Glutamatergic neuron (in vitro differentiated cells): ENCODE data around the gene CYTH1. TPM values are rescaled to one million over a fixed set of nuclear protein-coding genes. Genes with fewer than 3 reads are reported as not detected.

Experiments used
- DNase-seq: peaks from one replicate; pipeline ENCODE4 v3.0.0; 2022
- H3K27ac Mint-ChIP-seq: one replicate; pipeline ENCODE4 v1.8.0; 2020; ENCODE audit warnings: mild to moderate bottlenecking, mixed read lengths, inconsistent platforms; ENCODE audit not compliant: unreplicated experiment
- H3K27me3 Mint-ChIP-seq: one replicate; pipeline ENCODE4 v1.8.0; 2020; ENCODE audit warnings: mild to moderate bottlenecking, moderate library complexity, mixed read lengths, inconsistent platforms; ENCODE audit not compliant: unreplicated experiment
- H3K36me3 Mint-ChIP-seq: one replicate; pipeline ENCODE4 v1.8.0; 2020; ENCODE audit warnings: mild to moderate bottlenecking, mixed read lengths, inconsistent platforms; ENCODE audit not compliant: unreplicated experiment
- H3K4me1 Mint-ChIP-seq: one replicate; pipeline ENCODE4 v1.8.0; 2020; ENCODE audit warnings: mild to moderate bottlenecking, low read depth, mixed read lengths, inconsistent platforms; ENCODE audit not compliant: unreplicated experiment
- H3K4me3 Mint-ChIP-seq: one replicate; pipeline ENCODE4 v1.8.0; 2020; ENCODE audit warnings: mild to moderate bottlenecking, mixed read lengths, inconsistent platforms; ENCODE audit not compliant: unreplicated experiment
- H3K9me3 Mint-ChIP-seq: one replicate; pipeline ENCODE4 v1.8.0; 2020; ENCODE audit warnings: mild to moderate bottlenecking, moderate library complexity, mixed read lengths, inconsistent platforms; ENCODE audit not compliant: unreplicated experiment
- total RNA-seq: library from RNA; stranded (reverse); fragmentation: NEBNext Ultra II Directional; extraction: Animal tissue kit (Norgen Biotek cat#: 25700); gene quantifications from one replicate; pipeline ENCODE4 v1.2.1, GENCODE V29; 2021; ENCODE audit not compliant: unreplicated experiment
- TF ChIP-seq, protein P1 (sequence below): fragments of 200-600 bp; sonication (generic); IDR thresholded peaks from one replicate; pipeline ENCODE4 v1.5.0; 2021; ENCODE audit not compliant: partially characterized antibody, unreplicated experiment

Gene CYTH1
- total RNA-seq, 1 donor from 2014 or later = 57.2 TPM

DNA sequence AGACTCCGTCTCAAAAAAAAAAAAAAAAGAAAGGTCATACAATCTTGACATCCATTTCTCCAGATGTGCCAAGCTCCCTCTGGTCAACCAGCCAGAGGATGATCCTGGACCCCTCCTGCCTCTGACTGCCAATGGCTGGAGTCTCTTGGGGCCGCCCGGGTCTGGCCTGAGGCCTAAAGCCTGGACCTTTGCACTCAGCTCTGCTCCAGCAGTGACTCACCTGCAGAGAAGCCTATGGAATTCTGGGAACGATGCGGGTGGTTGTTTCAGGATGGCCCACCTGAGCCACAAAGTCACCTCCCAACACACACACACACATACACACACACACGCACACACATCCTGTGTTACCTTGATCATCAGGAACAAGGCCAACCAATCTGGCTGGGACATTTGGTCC lies 140.8 kb downstream of the CYTH1 start:
- DNase-seq = no peak
- H3K4me3 Mint-ChIP-seq = no peak overlapping the region
- TF ChIP-seq, protein P1, sequence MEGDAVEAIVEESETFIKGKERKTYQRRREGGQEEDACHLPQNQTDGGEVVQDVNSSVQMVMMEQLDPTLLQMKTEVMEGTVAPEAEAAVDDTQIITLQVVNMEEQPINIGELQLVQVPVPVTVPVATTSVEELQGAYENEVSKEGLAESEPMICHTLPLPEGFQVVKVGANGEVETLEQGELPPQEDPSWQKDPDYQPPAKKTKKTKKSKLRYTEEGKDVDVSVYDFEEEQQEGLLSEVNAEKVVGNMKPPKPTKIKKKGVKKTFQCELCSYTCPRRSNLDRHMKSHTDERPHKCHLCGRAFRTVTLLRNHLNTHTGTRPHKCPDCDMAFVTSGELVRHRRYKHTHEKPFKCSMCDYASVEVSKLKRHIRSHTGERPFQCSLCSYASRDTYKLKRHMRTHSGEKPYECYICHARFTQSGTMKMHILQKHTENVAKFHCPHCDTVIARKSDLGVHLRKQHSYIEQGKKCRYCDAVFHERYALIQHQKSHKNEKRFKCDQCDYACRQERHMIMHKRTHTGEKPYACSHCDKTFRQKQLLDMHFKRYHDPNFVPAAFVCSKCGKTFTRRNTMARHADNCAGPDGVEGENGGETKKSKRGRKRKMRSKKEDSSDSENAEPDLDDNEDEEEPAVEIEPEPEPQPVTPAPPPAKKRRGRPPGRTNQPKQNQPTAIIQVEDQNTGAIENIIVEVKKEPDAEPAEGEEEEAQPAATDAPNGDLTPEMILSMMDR = no peak
- H3K4me1 Mint-ChIP-seq = no peaks in the 10 kb centered on the region
- peaks cover 4% of the 10 kb centered on the region for H3K27me3 Mint-ChIP-seq
- H3K36me3 Mint-ChIP-seq = no peaks in the 10 kb centered on the region
- peaks cover 2% of the 10 kb centered on the region for H3K9me3 Mint-ChIP-seq
- H3K27ac Mint-ChIP-seq = no peak overlapping the region

DNA sequence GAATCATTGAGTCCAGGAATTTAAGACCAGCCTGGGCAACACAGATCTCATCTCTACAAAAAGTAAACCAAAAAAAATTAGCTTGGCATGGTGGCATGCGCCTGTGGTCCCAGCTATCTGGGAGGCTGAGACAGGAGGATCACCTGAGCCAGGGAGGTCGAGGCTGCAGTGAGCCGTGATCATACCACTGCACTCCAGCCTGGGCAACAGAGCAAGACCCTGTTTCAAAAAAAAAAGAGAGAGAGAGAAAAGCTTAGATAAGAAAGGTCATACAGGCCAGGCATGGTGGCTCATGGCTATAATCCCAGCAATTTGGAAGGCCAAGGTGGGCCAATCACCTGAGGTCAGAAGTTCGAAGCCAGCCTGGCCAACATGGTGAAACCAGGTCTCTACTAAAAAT lies 141.4 kb downstream of the CYTH1 start:
- peaks cover 2% of the 10 kb centered on the region for H3K27me3 Mint-ChIP-seq
- H3K36me3 Mint-ChIP-seq = no peaks in the 10 kb centered on the region
- H3K4me3 Mint-ChIP-seq = no peak overlapping the region
- no peak overlapping the region for H3K27ac Mint-ChIP-seq
- TF ChIP-seq, protein P1 = no peak
- no peaks in the 10 kb centered on the region for H3K4me1 Mint-ChIP-seq
- no peak for DNase-seq
- H3K9me3 Mint-ChIP-seq = peaks cover 2% of the 10 kb centered on the region

DNA sequence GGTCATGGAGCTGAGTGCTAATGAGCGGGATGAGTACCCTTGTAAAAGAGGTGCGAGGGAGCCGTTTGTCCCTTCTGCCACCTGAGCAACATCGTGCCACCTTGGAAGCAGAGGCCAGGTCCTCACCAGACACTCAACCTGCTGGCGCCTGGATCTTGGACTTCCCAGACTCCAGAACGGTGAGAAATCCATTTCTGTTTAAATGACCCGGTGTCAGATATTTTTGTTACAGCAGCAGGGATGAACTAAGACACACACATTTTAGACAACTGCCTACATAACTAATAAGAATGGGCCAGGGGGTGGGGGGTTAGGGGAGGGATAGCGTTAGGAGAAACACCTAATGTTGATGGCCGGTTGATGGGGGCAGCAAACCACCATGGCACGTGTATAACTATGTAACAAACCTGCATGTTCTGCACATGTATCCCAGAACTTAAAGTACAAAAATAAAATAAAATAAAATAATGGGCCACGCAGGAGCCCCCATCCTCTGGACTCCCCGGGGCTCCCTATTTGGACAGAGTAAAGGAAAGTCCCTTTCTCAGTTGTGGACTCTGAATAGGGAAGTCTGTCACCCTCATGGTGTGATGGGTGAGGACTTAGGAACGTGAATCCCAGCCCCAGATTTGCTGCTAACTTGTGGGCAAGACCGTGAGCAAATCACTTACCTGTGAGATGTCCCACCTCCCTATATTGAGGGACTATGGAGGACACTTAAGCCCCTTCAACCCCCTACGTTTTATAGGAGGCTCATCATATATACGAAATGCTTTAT lies 144.2 kb downstream of the CYTH1 start:
- Mint-ChIP-seq H3K27me3 (no peaks in the 10 kb centered on the region), H3K9me3 (no peaks in the 10 kb centered on the region), H3K4me1 (no peaks in the 10 kb centered on the region), H3K27ac (no peak overlapping the region), H3K4me3 (no peak overlapping the region), H3K36me3 (no peaks in the 10 kb centered on the region)
- TF ChIP-seq, protein P1 = no peak
- no peak for DNase-seq

DNA sequence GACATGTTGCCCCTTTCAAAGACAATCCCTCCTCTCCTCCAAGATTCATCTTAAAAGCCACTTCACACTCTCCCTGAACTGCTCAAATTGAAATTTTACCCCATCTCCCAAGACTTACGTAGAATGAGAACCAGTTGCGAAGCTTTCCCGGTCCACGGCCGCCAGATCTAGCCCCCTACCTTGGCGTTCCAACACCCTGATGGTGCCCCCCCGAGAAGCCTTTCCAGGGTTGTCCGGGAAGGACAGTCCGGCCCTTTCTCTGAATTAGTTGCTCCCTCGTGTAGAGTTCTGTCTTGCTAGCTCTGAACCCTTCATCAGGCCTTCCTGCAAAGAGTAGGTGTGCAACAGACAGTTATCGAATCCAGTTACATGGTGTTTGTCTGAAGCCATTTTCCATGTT lies 144.9 kb downstream of the CYTH1 start:
- Mint-ChIP-seq H3K4me1 (no peaks in the 10 kb centered on the region), H3K36me3 (no peaks in the 10 kb centered on the region), H3K27me3 (no peaks in the 10 kb centered on the region), H3K4me3 (no peak overlapping the region), H3K27ac (no peak overlapping the region), H3K9me3 (no peaks in the 10 kb centered on the region)
- TF ChIP-seq, protein P1 = no peak
- DNase-seq = no peak

DNA sequence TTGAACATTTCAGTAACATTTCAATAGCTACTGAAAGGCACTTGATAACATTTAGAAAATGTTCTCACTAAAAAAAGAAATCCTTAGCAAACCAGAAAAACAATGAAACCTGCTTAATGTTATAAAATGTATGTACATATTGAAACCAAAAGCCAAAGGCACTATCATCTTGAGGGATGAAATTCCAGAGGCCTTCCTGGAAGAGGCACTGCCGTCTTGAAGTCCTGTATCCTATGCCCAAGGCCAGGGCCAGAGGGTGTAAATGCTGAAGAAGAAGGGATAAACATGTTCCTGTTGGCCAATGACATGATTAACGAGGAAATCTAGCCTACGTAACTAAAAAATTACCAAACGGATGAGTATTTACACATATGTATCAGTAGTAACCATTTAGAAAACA lies 147.9 kb downstream of the CYTH1 start:
- Mint-ChIP-seq H3K4me1 (peaks cover 6% of the 10 kb centered on the region), H3K36me3 (no peaks in the 10 kb centered on the region), H3K27ac (no peak overlapping the region), H3K4me3 (no peak overlapping the region), H3K27me3 (peaks cover 2% of the 10 kb centered on the region), H3K9me3 (peaks cover 2% of the 10 kb centered on the region)
- TF ChIP-seq, protein P1 = no peak
- DNase-seq = no peak
